Suprapubic skin (tissue), 3 donors: Measurements from ENCODE around the gene EVPL.

ENCODE experiments used
- CTCF ChIP-seq, 2 donors: fragments of 200-600 bp in 1 of 2; fragments of 450-650 bp in 1 of 2; sonication (generic) in 1 of 2; IDR thresholded peaks; one replicate each; pipeline ENCODE4 v1.5.1; 2016 to 2019; ENCODE audit warnings: antibody characterized with exemption in 2 of 2, mild to moderate bottlenecking in 1 of 2, moderate library complexity in 1 of 2
- EP300 ChIP-seq: sonication (generic); formaldehyde crosslinking; IDR thresholded peaks from one replicate; pipeline ENCODE4 v1.6.1; 2017; ENCODE audit warnings: antibody characterized with exemption
- POLR2A ChIP-seq, 2 donors: fragments of 450-650 bp; IDR thresholded peaks; one replicate each; pipeline ENCODE4 v1.6.1; 2017; ENCODE audit warnings: antibody characterized with exemption in 2 of 2, mild to moderate bottlenecking in 2 of 2, moderate library complexity in 2 of 2

GRCh38 chr17:75987041-75987440, 40.1 kb downstream of the EVPL start:
- TF ChIP-seq CTCF (IDR thresholded peaks at IDR 0.05) = no peak
- no peak for TF ChIP-seq EP300
- TF ChIP-seq POLR2A (IDR thresholded peaks at IDR 0.05) = no peak
